Measurements from ENCODE around the gene TBX1. TPM values are rescaled to one million over a fixed set of nuclear protein-coding genes. Genes with fewer than 3 reads are reported as not detected.

TBX1 gene
- total and polyA plus RNA-seq, 2 of the 8 experiments (the other 6 are each of a cell fraction or from before 2014, with no cell fraction given), result 0.28 TPM; not detected in 1

DNA sequence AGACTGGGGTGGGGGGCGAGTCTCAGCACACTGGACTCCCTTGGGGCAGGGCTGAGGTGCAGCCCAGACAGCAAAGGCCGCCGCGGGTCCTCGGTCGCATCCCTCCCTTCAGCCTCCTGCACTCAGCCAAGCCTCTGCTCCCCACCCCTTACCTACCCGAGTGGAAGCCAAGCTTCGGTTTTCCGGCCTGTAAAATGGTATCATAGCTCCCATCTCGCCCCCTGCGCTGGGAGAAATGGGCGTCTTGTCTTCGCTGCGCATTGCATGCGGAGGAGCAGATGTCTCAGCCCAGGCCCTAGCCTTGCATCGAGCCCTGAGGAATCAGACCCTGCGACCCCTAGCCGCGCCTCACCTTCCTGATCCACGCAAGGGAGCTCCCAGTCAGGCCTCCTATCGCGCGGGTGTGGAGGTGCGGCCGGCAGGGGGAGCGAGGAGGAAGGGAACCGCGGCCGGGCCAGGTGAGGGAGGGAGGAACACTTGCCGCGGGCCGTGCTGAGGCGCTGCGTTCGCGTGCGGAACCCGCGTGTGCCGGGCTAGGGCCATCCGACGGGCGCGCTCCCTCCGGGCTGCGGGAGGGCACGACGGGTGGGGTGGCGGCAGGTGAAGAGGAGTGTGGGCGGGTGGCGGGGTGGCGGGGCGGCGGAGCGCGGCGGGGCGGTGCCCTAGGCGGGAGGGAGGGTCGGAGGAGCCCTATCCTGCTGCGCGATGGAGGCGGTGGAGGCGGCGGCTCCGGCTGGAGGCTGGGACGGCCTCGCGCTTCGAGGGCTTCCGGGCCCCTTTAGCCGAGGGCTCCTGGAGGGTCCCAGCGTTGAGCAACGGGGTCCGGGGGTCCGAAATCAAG lies 4.1 kb upstream of the TBX1 start:
- FAIRE-seq (no peak), DNase-seq (ENCODE audit: low read depth in 1 of 2, low spot score in 2 of 2) (peak in 1 of 2 experiments; percentile 78)
- no peaks in the 10 kb centered on the region for H3K79me1 ChIP-seq (ENCODE audit: low read depth, low read length)
- H2BK15ac ChIP-seq (ENCODE audit: low read length), result 0 out of 2 replicates have a peak overlapping the region, but pooled peaks have one; percentile 61
- no peak overlapping the region for H2BK120ac ChIP-seq (replicated peaks; ENCODE audit: low read depth, low read length)
- POLR2A ChIA-PET (ENCODE audit: partially characterized antibody), result interaction anchor here (0.6 to 3.8 kb wide), 4 partner anchors 9 to 61 kb away, joined by 3 to 21 read pairs (median 4); no protein-coding TSS in a partner anchor
- no peak overlapping the region for H2AFZ ChIP-seq (ENCODE audit: low read length)
- peaks cover 0 to 38% (median 13%) of the 10 kb centered on the region in 4 experiments; a peak in 5 of 7 replicates for H3K4me1 ChIP-seq (replicated peaks in 1 of 4; ENCODE audit: control insufficient read depth in 3 of 4, insufficient read depth in 4 of 4, low read length in 3 of 4)
- H3K18ac ChIP-seq (ENCODE audit: extremely low read depth, low read length), result peak overlapping the region; percentile 78; the same call in 1 of the 2 replicates
- peaks cover 18 to 27% of the 10 kb centered on the region in 2 experiments for H4K20me1 ChIP-seq (replicated peaks in 1 of 2; ENCODE audit: control insufficient read depth in 1 of 2, insufficient read depth in 2 of 2, low read length in 2 of 2)
- peak overlapping the region in 1 of 2 experiments; percentile 67; a peak in 2 of 4 replicates for H3K4me2 ChIP-seq (ENCODE audit: insufficient read depth in 1 of 2, low read depth in 2 of 2, low read length in 2 of 2)
- H2BK5ac ChIP-seq (ENCODE audit: low read depth, low read length), result no peak overlapping the region
- H4K91ac ChIP-seq (replicated peaks; ENCODE audit: insufficient read length, low read length), result no peak overlapping the region
- CTCF ChIA-PET (ENCODE audit: partially characterized antibody), result interaction anchor here (0.6 to 16.5 kb wide), 15 partner anchors 8 to 202 kb away, joined by 3 to 168 read pairs (median 4); partner anchors contain the start of gene GP1BB
- H3K9me3 ChIP-seq (ENCODE audit: insufficient read depth in 2 of 2, low read depth in 1 of 2, low read length in 1 of 2), result no peaks in the 10 kb centered on the region
- peaks cover 0 to 20% (median 0%) of the 10 kb centered on the region in 4 experiments; a peak in 1 of 8 replicates for H3K36me3 ChIP-seq (ENCODE audit: control insufficient read depth in 2 of 4, insufficient read depth in 4 of 4, low read length in 3 of 4)
- peaks cover 76 to 92% (median 85%) of the 10 kb centered on the region in 4 experiments for H3K27me3 ChIP-seq (replicated peaks in 1 of 4; ENCODE audit: control insufficient read depth in 3 of 4, extremely low read depth in 1 of 4, insufficient read depth in 3 of 4, low read length in 3 of 4)
- H4K5ac ChIP-seq (ENCODE audit: insufficient read length, low read depth, low read length), result no peak overlapping the region
- no peaks in the 10 kb centered on the region; the same call in 1 of the 2 replicates for H3K23me2 ChIP-seq (ENCODE audit: low read depth, low read length)
- H3K23ac ChIP-seq (ENCODE audit: insufficient read length), result no peak overlapping the region
- no peak overlapping the region for H3K4ac ChIP-seq (replicated peaks; ENCODE audit: insufficient read length, low read depth, low read length)
- H3K56ac ChIP-seq (replicated peaks; ENCODE audit: insufficient read length, low read depth, low read length), result no peak overlapping the region
- H3K9ac ChIP-seq (replicated peaks in 1 of 4; ENCODE audit: extremely low read depth in 1 of 4, low read depth in 3 of 4, low read length in 3 of 4), result no peak overlapping the region
- H3K79me2 ChIP-seq (ENCODE audit: control insufficient read depth in 1 of 2, insufficient read depth in 2 of 2, low read length in 2 of 2), result no peaks in the 10 kb centered on the region
- no peak overlapping the region for H3K27ac ChIP-seq (ENCODE audit: low read depth, low read length)
- H3K4me3 ChIP-seq (ENCODE audit: extremely low read depth in 1 of 4, insufficient read depth in 2 of 4, low read depth in 3 of 4, low read length in 4 of 4), result peak overlapping the region in 3 of 4 experiments; percentile 4 to 56 (median 10); a peak in 4 of 8 replicates
- H2AK5ac ChIP-seq (ENCODE audit: low read depth, low read length), result no peak overlapping the region
- H4K8ac ChIP-seq (ENCODE audit: extremely low read depth, insufficient read depth, low read length), result no peak overlapping the region; the same call in none of the 2 replicates
- WGBS, 2 experiments (ENCODE audit: extremely low coverage in 1 of 2, insufficient coverage in 1 of 2, insufficient read length in 1 of 2, insufficient replicate concordance in 2 of 2, low coverage in 1 of 2, low lambda C conversion rate in 2 of 2, missing lambda C conversion rate in 1 of 2), result 7% methylated on average over 35 of the region's 76 CpGs; no CpG with 5 or more reads in 1 of the 2 experiments
- no peak overlapping the region for H3K14ac ChIP-seq (ENCODE audit: insufficient read length)
- H2BK12ac ChIP-seq (ENCODE audit: low read depth, low read length), result peak overlapping the region; percentile 39; the same call in 1 of the 2 replicates
- no peak overlapping the region for H2BK20ac ChIP-seq (ENCODE audit: low read length)
